H1 (cell line): Measurements from ENCODE around the gene SULF2. TPM values are rescaled to one million over a fixed set of nuclear protein-coding genes. Genes with fewer than 3 reads are reported as not detected.

ENCODE experiments used
- CTCF ChIA-PET: fragments of 300-600 bp; sonication (Branson Sonifier 250); formaldehyde crosslinking; loops from one replicate; lab custom pipeline; 2021; ENCODE audit not compliant: partially characterized antibody; lab: Charles Lee
- POLR2A ChIA-PET: fragments of 300-600 bp; sonication (Branson Sonifier 250); formaldehyde crosslinking; loops from one replicate; lab custom pipeline; 2021; ENCODE audit warnings: inconsistent platforms; ENCODE audit not compliant: partially characterized antibody; lab: Charles Lee
- DNase-seq, 2 experiments: peaks; one replicate each; pipeline versions ENCODE4 v3.0.0 to v3.0.0-alpha.2; 2010 to 2022; ENCODE audit warnings: low spot score in 2 of 2, low read depth in 1 of 2, mixed read lengths in 1 of 2
- FAIRE-seq: peaks from 2 replicates; lab custom pipeline; 2011; peaks lifted over from hg19 to GRCh38; lab: Jason Lieb, UNC
- H2AFZ ChIP-seq: 2 replicates; pipeline ENCODE4 v1.8.1; 2012; ENCODE audit warnings: low read length, inconsistent platforms
- H2AK5ac ChIP-seq: 2 replicates; pipeline ENCODE4 v1.6.1; 2013; ENCODE audit warnings: low read depth, low read length
- H2BK120ac ChIP-seq: replicated peaks from 2 replicates; pipeline ENCODE3; 2013; ENCODE audit warnings: low read depth, low read length, inconsistent platforms
- H2BK12ac ChIP-seq: 2 replicates; pipeline ENCODE4 v1.6.1; 2013; ENCODE audit warnings: low read depth, low read length
- H2BK15ac ChIP-seq: 2 replicates; pipeline ENCODE4 v1.6.1; 2013; ENCODE audit warnings: low read length
- H2BK20ac ChIP-seq: 2 replicates; pipeline ENCODE4 v1.6.1; 2013; ENCODE audit warnings: low read length
- H2BK5ac ChIP-seq: 2 replicates; pipeline ENCODE4 v1.6.1; 2013; ENCODE audit warnings: low read depth, low read length
- H3K14ac ChIP-seq: 2 replicates; pipeline ENCODE4 v1.6.1; 2013; ENCODE audit warnings: inconsistent platforms; ENCODE audit not compliant: insufficient read length
- H3K18ac ChIP-seq: 2 replicates; pipeline ENCODE4 v1.6.1; 2013; ENCODE audit warnings: low read length; ENCODE audit errors: extremely low read depth
- H3K23ac ChIP-seq: 2 replicates; pipeline ENCODE4 v1.6.1; 2013; ENCODE audit warnings: inconsistent platforms; ENCODE audit not compliant: insufficient read length
- H3K23me2 ChIP-seq: 2 replicates; pipeline ENCODE4 v1.6.1; 2013; ENCODE audit warnings: low read depth, low read length
- H3K27ac ChIP-seq: 2 replicates; pipeline ENCODE4 v1.6.1; 2011; ENCODE audit warnings: low read depth, low read length, inconsistent platforms
- H3K27me3 ChIP-seq, 4 experiments: replicated peaks in 1 of 4; 1 replicate in 1 of 4; 2 replicates in 3 of 4; pipeline versions ENCODE4 v1.6.1 to v1.8.1; 2011 to 2013; ENCODE audit warnings: low read length in 3 of 4, mild to moderate bottlenecking in 3 of 4, inconsistent platforms in 2 of 4, mixed read lengths in 2 of 4, moderate library complexity in 1 of 4; ENCODE audit not compliant: control insufficient read depth in 3 of 4, insufficient read depth in 3 of 4; ENCODE audit errors: extremely low read depth in 1 of 4
- H3K36me3 ChIP-seq, 4 experiments: 2 replicates each; pipeline versions ENCODE4 v1.6.1 to v1.8.1; 2011 to 2013; ENCODE audit warnings: mild to moderate bottlenecking in 4 of 4, low read length in 3 of 4, moderate library complexity in 2 of 4, control low read depth in 1 of 4, inconsistent platforms in 1 of 4; ENCODE audit not compliant: insufficient read depth in 4 of 4, control insufficient read depth in 2 of 4
- H3K4ac ChIP-seq: replicated peaks from 2 replicates; pipeline ENCODE3; 2013; ENCODE audit warnings: low read length, low read depth, mixed read lengths, inconsistent platforms; ENCODE audit not compliant: insufficient read length
- H3K4me1 ChIP-seq, 4 experiments: replicated peaks in 1 of 4; 1 replicate in 1 of 4; 2 replicates in 3 of 4; pipeline versions ENCODE4 v1.6.1 to v1.8.1; 2011 to 2013; ENCODE audit warnings: low read length in 3 of 4, inconsistent platforms in 2 of 4, mixed read lengths in 1 of 4; ENCODE audit not compliant: insufficient read depth in 4 of 4, control insufficient read depth in 3 of 4
- H3K4me2 ChIP-seq, 2 experiments: 2 replicates each; pipeline versions ENCODE4 v1.6.1 to v1.8.1; 2011 to 2013; ENCODE audit warnings: low read depth in 2 of 2, low read length in 2 of 2, control low read depth in 1 of 2, inconsistent platforms in 1 of 2, mild to moderate bottlenecking in 1 of 2; ENCODE audit not compliant: insufficient read depth in 1 of 2
- H3K4me3 ChIP-seq, 4 experiments: fragments of 200-600, 300-600 bp in 1 of 4; sonication (generic), shearing (Covaris generic), sonication (Bioruptor Twin) in 1 of 4; 2 replicates each; pipeline versions ENCODE4 v1.5.1 to v1.8.1; 2011 to 2016; ENCODE audit warnings: low read length in 4 of 4, low read depth in 3 of 4, control low read depth in 2 of 4, inconsistent platforms in 2 of 4, mild to moderate bottlenecking in 2 of 4, mixed read lengths in 1 of 4, moderate library complexity in 1 of 4; ENCODE audit not compliant: insufficient read depth in 2 of 4; ENCODE audit errors: extremely low read depth in 1 of 4
- H3K56ac ChIP-seq: replicated peaks from 2 replicates; pipeline ENCODE3; 2013; ENCODE audit warnings: low read depth, mild to moderate bottlenecking, mixed read lengths, low read length, inconsistent platforms; ENCODE audit not compliant: insufficient read length
- H3K79me1 ChIP-seq: 2 replicates; pipeline ENCODE4 v1.6.1; 2013; ENCODE audit warnings: low read depth, low read length, control low read depth
- H3K79me2 ChIP-seq, 2 experiments: 2 replicates each; pipeline versions ENCODE4 v1.6.1 to v1.8.1; 2012 to 2013; ENCODE audit warnings: low read length in 2 of 2, mild to moderate bottlenecking in 2 of 2, inconsistent platforms in 1 of 2; ENCODE audit not compliant: insufficient read depth in 2 of 2, control insufficient read depth in 1 of 2
- H3K9ac ChIP-seq, 4 experiments: replicated peaks in 1 of 4; 1 replicate in 1 of 4; 2 replicates in 3 of 4; pipeline versions ENCODE4 v1.6.1 to v1.8.1; 2011 to 2013; ENCODE audit warnings: low read depth in 3 of 4, low read length in 3 of 4, control low read depth in 2 of 4, mild to moderate bottlenecking in 2 of 4, moderate library complexity in 2 of 4, inconsistent platforms in 1 of 4; ENCODE audit errors: extremely low read depth in 1 of 4
- H3K9me3 ChIP-seq, 2 experiments: 2 replicates each; pipeline versions ENCODE4 v1.6.1 to v1.8.1; 2012 to 2013; ENCODE audit warnings: mild to moderate bottlenecking in 2 of 2, moderate library complexity in 2 of 2, control low read depth in 1 of 2, inconsistent platforms in 1 of 2, low read depth in 1 of 2, low read length in 1 of 2, mixed read lengths in 1 of 2; ENCODE audit not compliant: insufficient read depth in 2 of 2
- H4K20me1 ChIP-seq, 2 experiments: replicated peaks in 1 of 2; 2 replicates each; pipeline versions ENCODE3 to v1.8.1; 2011 to 2013; ENCODE audit warnings: inconsistent platforms in 2 of 2, low read length in 2 of 2, mild to moderate bottlenecking in 1 of 2; ENCODE audit not compliant: insufficient read depth in 2 of 2, control insufficient read depth in 1 of 2
- H4K5ac ChIP-seq: 2 replicates; pipeline ENCODE4 v1.6.1; 2013; ENCODE audit warnings: low read length, low read depth, mixed read lengths, inconsistent platforms; ENCODE audit not compliant: insufficient read length
- H4K8ac ChIP-seq: 2 replicates; pipeline ENCODE4 v1.8.0; 2013; ENCODE audit warnings: mild to moderate bottlenecking, moderate library complexity, low read length, inconsistent platforms; ENCODE audit not compliant: insufficient read depth; ENCODE audit errors: extremely low read depth
- H4K91ac ChIP-seq: replicated peaks from 2 replicates; pipeline ENCODE3; 2013; ENCODE audit warnings: low read length, mixed read lengths, inconsistent platforms; ENCODE audit not compliant: insufficient read length
- JUND ChIP-seq: IDR thresholded peaks from 2 replicates; pipeline ENCODE4 v1.6.1; 2011; ENCODE audit warnings: mild to moderate bottlenecking, improper control_type of control experiment, low read length
- RBBP5 ChIP-seq: IDR thresholded peaks from 2 replicates; pipeline ENCODE4 v1.7.1; 2012; ENCODE audit warnings: low read depth, mild to moderate bottlenecking, inconsistent platforms, low read length, moderate library complexity, borderline replicate concordance
- RXRA ChIP-seq: IDR thresholded peaks from 2 replicates; pipeline ENCODE4 v1.6.1; 2011; ENCODE audit warnings: low read depth, mild to moderate bottlenecking, low read length, moderate library complexity; ENCODE audit not compliant: insufficient read depth
- SUZ12 ChIP-seq: fragments of 200-600 bp; sonication (generic); IDR thresholded peaks from 2 replicates; pipeline ENCODE4 v1.6.1; 2012; ENCODE audit warnings: mild to moderate bottlenecking, inconsistent platforms, low read length, moderate library complexity, mixed read lengths
- YY1 ChIP-seq: IDR thresholded peaks from 2 replicates; pipeline ENCODE4 v1.6.1; 2011; ENCODE audit warnings: low read depth, mild to moderate bottlenecking, low read length
- WGBS, 2 experiments: shearing (Covaris generic) in 1 of 2; methylation state at CpG; one replicate each; pipeline versions ENCODE4 v1.1.6 to v1.1.7; 2013 to 2015; ENCODE audit warnings: low lambda C conversion rate in 2 of 2, mixed read lengths in 2 of 2, inconsistent platforms in 1 of 2, low coverage in 1 of 2, missing lambda C conversion rate in 1 of 2; ENCODE audit not compliant: insufficient replicate concordance in 2 of 2, insufficient coverage in 1 of 2, insufficient read length in 1 of 2; ENCODE audit errors: extremely low coverage in 1 of 2, missing lambda C conversion rate in 1 of 2; 5-methylcytosine and 5-hydroxymethylcytosine counted together
- polyA plus RNA-seq, 7 experiments: library from polyadenylated mRNA; depleted of rRNA in 3 of 7; stranded (reverse) in 5 of 7; unstranded in 2 of 7; fragments of >200 nt in 5 of 7; fragments of 200-250 nt in 2 of 7; gene quantifications; 1 replicate in 5 of 7; 2 replicates in 1 of 7; 4 replicates in 1 of 7; pipeline versions ENCODE4 v1.2.1 to v1.2.3, GENCODE V29; 2011 to 2013; ENCODE audit warnings: missing spikeins in 2 of 7, mixed read lengths in 2 of 7
- total RNA-seq: library from RNA; stranded (reverse); fragmentation: NEBNext Ultra II Directional; extraction: Animal tissue kit (Norgen Biotek cat#: 25700); gene quantifications from 2 replicates; pipeline ENCODE4 v1.2.1, GENCODE V29; 2021
- TF ChIP-seq, protein P1 (sequence below): IDR thresholded peaks from 2 replicates; pipeline ENCODE4 v1.6.1; 2012; ENCODE audit warnings: low read length, inconsistent platforms

The SULF2 gene
- total and polyA plus RNA-seq, 2 of the 8 experiments (the other 6 are each of a cell fraction or from before 2014, with no cell fraction given), result 15.7 to 28.2 TPM

DNA sequence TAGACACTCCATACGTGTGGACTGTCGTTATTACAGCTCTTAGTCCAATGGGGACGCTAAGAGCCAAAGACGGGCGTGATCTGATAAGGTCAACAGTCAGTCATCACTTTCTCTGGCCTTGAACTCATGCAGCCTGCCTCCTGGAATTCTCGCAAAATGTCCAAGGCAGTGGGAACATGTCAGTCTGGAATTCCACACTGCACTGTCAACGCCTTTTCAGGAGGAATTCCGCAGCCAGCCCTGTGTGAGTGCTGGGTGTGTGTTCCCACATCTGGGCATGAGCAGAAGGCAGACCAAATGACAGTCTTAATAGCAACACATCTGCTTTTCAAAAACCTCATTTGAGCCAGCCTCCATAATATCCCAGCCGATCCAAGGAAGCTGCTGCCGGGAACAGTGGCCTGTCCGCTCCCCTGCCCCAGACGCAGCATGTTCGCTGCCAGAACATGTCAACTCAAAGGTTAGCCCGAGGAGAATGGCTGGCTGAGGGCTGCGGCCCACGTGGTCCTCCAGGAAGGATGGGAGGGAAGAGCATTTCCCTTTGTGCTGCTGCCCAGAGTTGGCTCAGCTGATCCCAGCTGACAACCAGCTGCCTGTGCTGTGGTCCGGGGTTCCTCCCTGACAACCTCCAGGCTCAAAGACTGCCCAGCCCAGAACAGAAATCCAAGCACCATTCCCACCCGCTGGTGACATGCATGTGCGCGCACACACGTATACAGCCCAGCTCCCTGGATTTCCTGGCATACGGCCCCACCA lies 103.1 kb downstream of the SULF2 start:
- H3K23ac ChIP-seq, result no peak overlapping the region
- H3K9ac ChIP-seq, result no peak overlapping the region
- no peak overlapping the region for H2BK12ac ChIP-seq
- POLR2A ChIA-PET, result no interaction called here
- H4K5ac ChIP-seq, result no peak overlapping the region
- no peak overlapping the region for H2BK5ac ChIP-seq
- no peak overlapping the region for H3K14ac ChIP-seq
- DNase-seq (no peak), FAIRE-seq (no peak)
- peaks cover 0 to 2% of the 10 kb centered on the region in 2 experiments for H4K20me1 ChIP-seq
- no peak overlapping the region for H2AFZ ChIP-seq
- no peaks in the 10 kb centered on the region for H3K36me3 ChIP-seq
- TF ChIP-seq JUND (no peak), RXRA (no peak), SUZ12 (no peak), RBBP5 (no peak), YY1 (no peak)
- TF ChIP-seq, protein P1, sequence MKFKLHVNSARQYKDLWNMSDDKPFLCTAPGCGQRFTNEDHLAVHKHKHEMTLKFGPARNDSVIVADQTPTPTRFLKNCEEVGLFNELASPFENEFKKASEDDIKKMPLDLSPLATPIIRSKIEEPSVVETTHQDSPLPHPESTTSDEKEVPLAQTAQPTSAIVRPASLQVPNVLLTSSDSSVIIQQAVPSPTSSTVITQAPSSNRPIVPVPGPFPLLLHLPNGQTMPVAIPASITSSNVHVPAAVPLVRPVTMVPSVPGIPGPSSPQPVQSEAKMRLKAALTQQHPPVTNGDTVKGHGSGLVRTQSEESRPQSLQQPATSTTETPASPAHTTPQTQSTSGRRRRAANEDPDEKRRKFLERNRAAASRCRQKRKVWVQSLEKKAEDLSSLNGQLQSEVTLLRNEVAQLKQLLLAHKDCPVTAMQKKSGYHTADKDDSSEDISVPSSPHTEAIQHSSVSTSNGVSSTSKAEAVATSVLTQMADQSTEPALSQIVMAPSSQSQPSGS, result no peak
- H3K18ac ChIP-seq, result no peak overlapping the region
- H2BK15ac ChIP-seq, result no peak overlapping the region
- H3K23me2 ChIP-seq, result no peaks in the 10 kb centered on the region
- no peak overlapping the region for H2AK5ac ChIP-seq
- no peak overlapping the region for H3K4me2 ChIP-seq
- H3K79me2 ChIP-seq, result no peaks in the 10 kb centered on the region
- no peak overlapping the region for H3K4ac ChIP-seq
- no peak overlapping the region for H4K8ac ChIP-seq
- no peak overlapping the region for H3K56ac ChIP-seq
- no peak overlapping the region for H3K27ac ChIP-seq
- whole genome bisulfite sequencing, 2 experiments, result 89% methylated on average over 22 of the region's 22 CpGs; no CpG with 5 or more reads in 1 of the 2 experiments
- H3K4me3 ChIP-seq, result no peak overlapping the region
- no peaks in the 10 kb centered on the region for H3K9me3 ChIP-seq
- CTCF ChIA-PET, result interaction anchor here (0.7 to 9.7 kb wide), 3 partner anchors 18 to 96 kb away, joined by 3 to 92 read pairs (median 11); no protein-coding TSS in a partner anchor
- H4K91ac ChIP-seq, result no peak overlapping the region
- no peaks in the 10 kb centered on the region for H3K27me3 ChIP-seq
- no peak overlapping the region for H2BK120ac ChIP-seq
- peaks cover 0 to 4% (median 0%) of the 10 kb centered on the region in 4 experiments; a peak in 1 of 7 replicates for H3K4me1 ChIP-seq
- no peak overlapping the region for H2BK20ac ChIP-seq
- no peaks in the 10 kb centered on the region for H3K79me1 ChIP-seq
